Uterus (tissue), 2 donors: ENCODE data around the gene TCTN2.

Experiments
- POLR2A ChIP-seq, 2 donors: fragments of 450-650 bp; IDR thresholded peaks; one replicate each; pipeline ENCODE4 v1.6.1; 2016; ENCODE audit warnings: antibody characterized with exemption in 2 of 2, mild to moderate bottlenecking in 1 of 2, moderate library complexity in 1 of 2
- TF ChIP-seq, protein P1 (sequence below), 4 experiments: fragments of 200-600 bp in 2 of 4; fragments of 450-650 bp in 2 of 4; sonication (generic) in 2 of 4; IDR thresholded peaks; one replicate each; pipeline ENCODE4 v1.5.1; 2016 to 2019; ENCODE audit warnings: antibody characterized with exemption in 4 of 4, mild to moderate bottlenecking in 2 of 4, moderate library complexity in 1 of 4

DNA sequence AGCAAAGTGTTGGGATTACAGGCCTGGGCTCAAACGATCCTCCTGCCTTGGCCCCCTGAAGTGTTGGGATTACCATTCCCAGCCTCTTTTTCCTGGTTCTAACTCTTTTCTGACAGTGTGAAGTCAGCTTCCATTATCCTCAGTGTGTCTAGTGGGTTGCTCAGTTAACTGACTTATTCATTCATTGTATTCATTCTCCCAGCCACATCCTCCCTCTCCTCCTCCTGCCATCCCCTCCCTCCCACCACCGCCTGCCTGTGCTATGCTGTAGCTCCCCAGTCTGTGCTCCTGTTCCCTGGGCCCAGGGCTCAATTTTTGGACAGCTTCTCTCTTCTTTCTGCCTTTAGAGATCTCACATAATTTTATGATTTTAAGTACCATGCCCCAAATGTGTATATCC, 60.7 kb downstream of the TCTN2 start:
- TF ChIP-seq, protein P1, sequence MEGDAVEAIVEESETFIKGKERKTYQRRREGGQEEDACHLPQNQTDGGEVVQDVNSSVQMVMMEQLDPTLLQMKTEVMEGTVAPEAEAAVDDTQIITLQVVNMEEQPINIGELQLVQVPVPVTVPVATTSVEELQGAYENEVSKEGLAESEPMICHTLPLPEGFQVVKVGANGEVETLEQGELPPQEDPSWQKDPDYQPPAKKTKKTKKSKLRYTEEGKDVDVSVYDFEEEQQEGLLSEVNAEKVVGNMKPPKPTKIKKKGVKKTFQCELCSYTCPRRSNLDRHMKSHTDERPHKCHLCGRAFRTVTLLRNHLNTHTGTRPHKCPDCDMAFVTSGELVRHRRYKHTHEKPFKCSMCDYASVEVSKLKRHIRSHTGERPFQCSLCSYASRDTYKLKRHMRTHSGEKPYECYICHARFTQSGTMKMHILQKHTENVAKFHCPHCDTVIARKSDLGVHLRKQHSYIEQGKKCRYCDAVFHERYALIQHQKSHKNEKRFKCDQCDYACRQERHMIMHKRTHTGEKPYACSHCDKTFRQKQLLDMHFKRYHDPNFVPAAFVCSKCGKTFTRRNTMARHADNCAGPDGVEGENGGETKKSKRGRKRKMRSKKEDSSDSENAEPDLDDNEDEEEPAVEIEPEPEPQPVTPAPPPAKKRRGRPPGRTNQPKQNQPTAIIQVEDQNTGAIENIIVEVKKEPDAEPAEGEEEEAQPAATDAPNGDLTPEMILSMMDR (IDR thresholded peaks at IDR 0.05) = no peak
- no peak for TF ChIP-seq POLR2A (IDR thresholded peaks at IDR 0.05)
